HepG2 (cell line): ENCODE measurements around the gene PRR20G. TPM values are rescaled to one million over a fixed set of nuclear protein-coding genes. Genes with fewer than 3 reads are reported as not detected.

Experiments
- ATAC-seq: fragments of 200-7000 bp; cut with Tn5 transposase; 3 replicates; pipeline ENCODE4 v1.9.1; 2020; ENCODE audit warnings: mild to moderate bottlenecking, moderate library complexity
- BruUV-seq: library from RNA; stranded (reverse); fragments of 400-500 nt; replicated peaks from 2 replicates; lab custom pipeline; 2021; lab: Mats Ljungman, UMichigan
- CTCF ChIA-PET: fragments of 300-600 bp; formaldehyde crosslinking; extraction: SDS; loops from one replicate; lab custom pipeline; 2021; ENCODE audit warnings: low total read pairs, inconsistent platforms, low intra/inter-chr PET ratio; lab: Yijun Ruan, JAX
- POLR2A ChIA-PET: fragments of 350-600 bp; sonication (Branson Sonifier 250); formaldehyde crosslinking; loops from one replicate; lab custom pipeline; 2020; ENCODE audit warnings: antibody characterized with exemption, inconsistent platforms; lab: Yijun Ruan, JAX
- DNase-seq: peaks from one replicate; pipeline ENCODE4 v3.0.0-alpha.2; 2015; ENCODE audit warnings: low spot score
- FAIRE-seq: peaks from 3 replicates; lab custom pipeline; 2011; peaks lifted over from hg19 to GRCh38; lab: Jason Lieb, UNC
- H2AFZ ChIP-seq: one replicate; pipeline ENCODE4 v1.6.1; 2011; ENCODE audit warnings: low read length, inconsistent platforms
- H3K27ac ChIP-seq: fragments of 300-600 bp; 3 replicates; pipeline ENCODE4 v1.8.0; 2011; ENCODE audit warnings: mixed run types, mild to moderate bottlenecking, mixed read lengths, low read length, inconsistent platforms; ENCODE audit not compliant: insufficient read depth; ENCODE audit errors: extremely low read length
- H3K27me3 ChIP-seq, 2 experiments: fragments of 200-600 bp in 1 of 2; 2 replicates in 1 of 2; 3 replicates in 1 of 2; pipeline versions ENCODE4 v1.6.0 to v1.8.0; 2011; ENCODE audit warnings: low read length in 2 of 2, mild to moderate bottlenecking in 2 of 2, moderate library complexity in 2 of 2, inconsistent platforms in 1 of 2; ENCODE audit not compliant: insufficient read depth in 2 of 2, control insufficient read depth in 1 of 2
- H3K36me3 ChIP-seq, 2 experiments: fragments of 200-600 bp in 1 of 2; replicated peaks in 1 of 2; 2 replicates in 1 of 2; 3 replicates in 1 of 2; pipeline versions ENCODE4 v1.5.1 to v1.8.0; 2011; ENCODE audit warnings: low read length in 2 of 2, inconsistent platforms in 1 of 2; ENCODE audit not compliant: insufficient read depth in 2 of 2, control insufficient read depth in 1 of 2
- H3K4me1 ChIP-seq: 2 replicates; pipeline ENCODE4 v1.5.1; 2012; ENCODE audit warnings: low read length, inconsistent platforms; ENCODE audit not compliant: insufficient read depth
- H3K4me2 ChIP-seq: 2 replicates; pipeline ENCODE4 v1.6.0; 2011; ENCODE audit warnings: low read depth, low read length, inconsistent platforms
- H3K4me3 ChIP-seq, 3 experiments: fragments of 200-600 bp in 1 of 3; sonication (generic), shearing (Covaris generic) in 1 of 3; replicated peaks in 1 of 3; 2 replicates each; pipeline ENCODE4 v1.5.1; 2011 to 2016; ENCODE audit warnings: low read length in 3 of 3, inconsistent platforms in 2 of 3, low read depth in 2 of 3, mild to moderate bottlenecking in 2 of 3, control low read depth in 1 of 3, mixed read lengths in 1 of 3; ENCODE audit not compliant: insufficient read depth in 1 of 3
- H3K79me2 ChIP-seq: one replicate; pipeline ENCODE4 v1.6.1; 2011; ENCODE audit warnings: low read length, inconsistent platforms; ENCODE audit not compliant: insufficient read depth
- H3K9ac ChIP-seq: 2 replicates; pipeline ENCODE4 v1.6.0; 2011; ENCODE audit warnings: mild to moderate bottlenecking, low read depth, low read length, inconsistent platforms; ENCODE audit not compliant: insufficient read depth
- H3K9me3 ChIP-seq: 2 replicates; pipeline ENCODE4 v1.5.1; 2012; ENCODE audit warnings: mild to moderate bottlenecking, low read length
- H4K20me1 ChIP-seq: 2 replicates; pipeline ENCODE4 v1.6.0; 2011; ENCODE audit warnings: inconsistent platforms, mild to moderate bottlenecking, low read length, moderate library complexity; ENCODE audit not compliant: insufficient read depth
- DMTF1 ChIP-seq: sonication (generic); formaldehyde crosslinking; IDR thresholded peaks from 2 replicates; pipeline ENCODE4 v1.4.0; 2020; ENCODE audit warnings: mild to moderate bottlenecking, missing genetic modification reagents
- HNF1A ChIP-seq, 2 experiments: sonication (generic) in 1 of 2; formaldehyde crosslinking in 1 of 2; IDR thresholded peaks; 2 replicates each; pipeline versions ENCODE4 v1.4.0 to v1.6.1; 2016 to 2020; ENCODE audit warnings: borderline replicate concordance in 1 of 2, low read depth in 1 of 2, mild to moderate bottlenecking in 1 of 2, missing genetic modification reagents in 1 of 2
- NONO ChIP-seq, 2 experiments: fragments of 450-650 bp in 1 of 2; sonication (generic) in 1 of 2; formaldehyde crosslinking in 1 of 2; IDR thresholded peaks in 1 of 2; conservative IDR thresholded peaks in 1 of 2; 2 replicates each; pipeline versions ENCODE4 v1.6.1 to v1.8.0; 2017 to 2022; ENCODE audit warnings: mild to moderate bottlenecking in 1 of 2, missing genetic modification reagents in 1 of 2, moderate library complexity in 1 of 2
- RXRB ChIP-seq: IDR thresholded peaks from 2 replicates; pipeline ENCODE4 v1.6.1; 2016; ENCODE audit warnings: borderline replicate concordance, missing genetic modification reagents, missing compliant biosample characterization
- THYN1 ChIP-seq: sonication (generic); formaldehyde crosslinking; IDR thresholded peaks from 2 replicates; pipeline ENCODE4 v1.8.1; 2023; ENCODE audit warnings: low read depth, mild to moderate bottlenecking, moderate library complexity, missing genetic modification reagents, borderline replicate concordance
- ZFP82 ChIP-seq: sonication (generic); formaldehyde crosslinking; IDR thresholded peaks from 2 replicates; pipeline ENCODE4 v1.5.1; 2020; ENCODE audit warnings: mild to moderate bottlenecking, missing genetic modification reagents, borderline replicate concordance
- ZNF383 ChIP-seq: sonication (generic); formaldehyde crosslinking; IDR thresholded peaks from 2 replicates; pipeline ENCODE4 v1.4.0; 2020; ENCODE audit warnings: missing genetic modification reagents, mild to moderate bottlenecking, borderline replicate concordance
- ZNF572 ChIP-seq: sonication (generic); formaldehyde crosslinking; IDR thresholded peaks from 2 replicates; pipeline ENCODE4 v1.5.1; 2020; ENCODE audit warnings: mild to moderate bottlenecking, missing genetic modification reagents
- ZNF792 ChIP-seq: IDR thresholded peaks from 2 replicates; pipeline ENCODE4 v1.6.1; 2016
- ZSCAN29 ChIP-seq: sonication (generic); formaldehyde crosslinking; conservative IDR thresholded peaks from 2 replicates; pipeline ENCODE4 v1.4.0; 2020; ENCODE audit warnings: mild to moderate bottlenecking, missing genetic modification reagents
- ZSCAN30 ChIP-seq: sonication (generic); formaldehyde crosslinking; IDR thresholded peaks from 2 replicates; pipeline ENCODE4 v1.5.0; 2020; ENCODE audit warnings: mild to moderate bottlenecking, missing genetic modification reagents
- WGBS: methylation state at CpG from one replicate; pipeline ENCODE4 v1.1.6; 2017; ENCODE audit warnings: low lambda C conversion rate; 5-methylcytosine and 5-hydroxymethylcytosine counted together
- in situ Hi-C: cut with HindIII; loops from 2 replicates; pipeline ENCODE4 v1.10.0; 2017; ENCODE audit warnings: low pct_unique_long_range_greater_than_20kb; ENCODE audit not compliant: extremely low pct_ligation_motif_present
- intact Hi-C: fragments of 100-400 bp; cut with micrococcal nuclease; formaldehyde crosslinking; loops from one replicate; pipeline ENCODE4 v1.10.0; 2022; ENCODE audit not compliant: unreplicated experiment
- polyA plus RNA-seq, 8 experiments: library from polyadenylated mRNA; depleted of rRNA in 3 of 8; stranded (reverse) in 7 of 8; unstranded in 1 of 8; fragments of >200 nt; fragmentation: Illumina TruSeq in 4 of 8; extraction: Trizol in 4 of 8; gene quantifications; 2 replicates each; pipeline versions ENCODE4 v1.2.1 to v1.2.3, GENCODE V29; 2011 to 2016; ENCODE audit warnings: low read depth in 4 of 8, missing spikeins in 1 of 8, mixed read lengths in 1 of 8; ENCODE audit not compliant: insufficient read depth in 1 of 8
- total RNA-seq, 5 experiments: library from RNA; depleted of rRNA; stranded (reverse); fragments of >200 nt; fragmentation: Illumina TruSeq; extraction: Trizol; gene quantifications; 2 replicates each; pipeline ENCODE4 v1.2.3, GENCODE V29; 2016; ENCODE audit warnings: low read depth in 1 of 5

The PRR20G gene
- total and polyA plus RNA-seq, 2 of the 13 experiments (the other 11 are each of a cell fraction or from before 2014, with no cell fraction given) = not detected

- TF ChIP-seq HNF1A (IDR thresholded peaks at IDR 0.05; ENCODE audit: low read depth) (no peak), HNF1A (CRISPR knock-in tag; IDR thresholded peaks at IDR 0.05; ENCODE audit: borderline replicate concordance) (no peak), THYN1 (CRISPR knock-in tag) (no peak), ZSCAN29 (CRISPR knock-in tag) (no peak)
These were observed 49.2 kb upstream of the PRR20G start (continued) for GRCh38 chr3:127337001-127337400.

- in situ Hi-C loops = no loop called here
- TF ChIP-seq ZNF792 = no peak
- no peak for TF ChIP-seq NONO (IDR thresholded peaks at IDR 0.05)
- TF ChIP-seq NONO (CRISPR knock-in tag; conservative IDR thresholded peaks at IDR 0.05) = no peak
- no peak for TF ChIP-seq ZNF383 (CRISPR knock-in tag)
- no peak for TF ChIP-seq ZNF572 (CRISPR knock-in tag)
- no peak for TF ChIP-seq RXRB
- no peak for TF ChIP-seq DMTF1 (CRISPR knock-in tag)
- no peak for TF ChIP-seq ZFP82
- TF ChIP-seq ZSCAN30 (CRISPR knock-in tag) = no peak
These were observed 48.3 kb upstream of the PRR20G start for GRCh38 chr3:127336101-127336500.

More at GRCh38 chr3:127336101-127336500, 48.3 kb upstream of the PRR20G start:
- WGBS = 4% methylated on average over 5 of the region's 5 CpGs
- no peaks in the 10 kb centered on the region for H4K20me1 ChIP-seq
- ChIA-PET POLR2A (no interaction called here), CTCF (no interaction called here)
- peaks cover 8% of the 10 kb centered on the region for H3K4me1 ChIP-seq
- FAIRE-seq (no peak), ATAC-seq (no peak), DNase-seq (no peak)
- no peak overlapping the region for H3K27ac ChIP-seq
- no peak overlapping the region for H3K4me3 ChIP-seq
- peaks cover 0 to 5% of the 10 kb centered on the region in 2 experiments; a peak in 1 of 5 replicates for H3K27me3 ChIP-seq
- no TSS peak for BruUV-seq
- H3K9ac ChIP-seq = no peak overlapping the region
- intact Hi-C loops = no loop called here
- no peaks in the 10 kb centered on the region for H3K79me2 ChIP-seq
- no peaks in the 10 kb centered on the region; the same call in 1 of the 2 replicates for H3K9me3 ChIP-seq
- no peak overlapping the region for H3K4me2 ChIP-seq
- H2AFZ ChIP-seq = no peak overlapping the region
- no peaks in the 10 kb centered on the region for H3K36me3 ChIP-seq
